Pons (tissue), 1 donor: Measurements from ENCODE around the gene CCDC12.
"Not testable (repeated sequence)": the region's sequence is repeated elsewhere in the genome, so short reads cannot be mapped to it uniquely, and the experiment has no call there.

ENCODE experiments used
- DNase-seq: peaks from one replicate; pipeline ENCODE4 v3.0.0-alpha.2; 2016; ENCODE audit warnings: low spot score

The CCDC12 gene

DNA sequence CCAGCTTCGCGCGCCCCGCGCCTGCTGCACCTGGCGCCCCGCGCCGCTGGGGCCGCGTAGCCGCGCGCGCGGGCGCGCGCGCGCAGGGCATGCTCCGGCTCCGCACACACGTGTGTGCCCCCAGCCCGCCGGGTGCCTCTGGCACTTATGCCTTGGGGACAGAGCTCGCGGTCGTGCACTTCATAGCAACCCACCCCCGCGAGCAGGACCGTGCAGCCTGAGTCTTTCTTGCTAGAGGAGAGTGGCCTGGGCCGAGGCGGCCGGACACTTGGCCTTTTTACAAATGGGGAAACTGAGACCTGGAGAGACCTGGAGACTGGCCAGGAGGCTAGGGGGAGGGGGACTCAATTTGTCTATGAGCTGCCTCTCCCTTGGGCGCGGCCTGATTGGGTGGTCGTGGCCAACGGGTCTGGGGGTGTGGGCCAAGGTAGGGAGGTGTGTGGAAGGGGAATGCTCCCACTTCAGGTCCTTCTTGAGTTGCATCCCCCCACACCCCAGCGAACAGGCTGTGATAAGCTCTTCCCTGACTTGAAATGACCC, 3.5 kb upstream of the CCDC12 start:
- DNase-seq, result no peak

DNA sequence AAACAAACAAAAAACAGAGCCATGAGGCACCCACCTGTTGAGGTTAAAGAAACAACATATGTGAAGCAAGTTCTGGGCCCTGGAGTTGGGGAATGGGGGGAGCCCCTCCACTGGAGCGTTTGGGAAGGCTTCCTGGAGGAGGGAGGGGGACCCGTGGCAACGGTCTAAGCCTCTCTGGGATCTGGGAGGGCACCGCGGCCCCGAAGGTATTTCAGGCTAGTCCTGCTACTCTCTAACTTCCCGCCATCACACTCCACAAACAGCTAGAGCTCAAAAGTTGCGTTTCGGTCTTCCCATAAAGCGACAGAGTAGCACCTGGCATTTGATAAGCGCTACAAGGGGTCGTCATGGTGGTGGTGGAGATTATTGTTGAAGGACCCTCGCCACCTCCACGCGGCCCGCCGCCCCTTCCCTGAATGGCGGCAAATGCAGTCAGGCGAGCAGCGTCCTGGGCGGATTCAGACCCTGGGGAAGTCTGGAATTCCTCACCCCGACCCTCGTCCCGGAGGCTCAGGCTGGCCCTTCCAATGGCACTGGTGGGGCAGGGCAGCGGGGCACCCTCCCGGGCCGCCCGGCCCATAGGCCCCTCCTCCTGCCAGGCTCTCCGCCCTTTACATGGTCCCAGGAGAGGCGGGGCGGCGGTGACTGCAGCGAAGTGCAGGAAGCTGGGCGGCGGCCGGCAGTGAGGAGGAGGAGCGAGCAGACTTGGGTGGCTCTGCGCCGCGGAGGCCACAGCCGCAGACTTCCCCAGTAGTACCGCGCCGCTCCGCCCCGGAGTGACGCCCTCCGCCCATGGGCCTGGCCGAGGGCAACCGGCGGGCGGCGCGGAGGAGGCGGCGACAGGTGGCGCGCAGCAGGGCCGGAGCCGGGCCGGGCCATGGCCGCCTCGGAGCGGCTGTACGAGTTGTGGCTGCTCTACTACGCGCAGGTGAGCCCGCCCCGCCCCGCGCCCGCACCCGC, 2.7 kb upstream of the CCDC12 start, which contains the start of gene NBEAL2:
TSS of gene NBEAL2 (plus strand) at position 682 of the 960 bp plus-strand sequence. CDS start at position 878, 196 bp downstream.
- peak; percentile 62 for DNase-seq

DNA sequence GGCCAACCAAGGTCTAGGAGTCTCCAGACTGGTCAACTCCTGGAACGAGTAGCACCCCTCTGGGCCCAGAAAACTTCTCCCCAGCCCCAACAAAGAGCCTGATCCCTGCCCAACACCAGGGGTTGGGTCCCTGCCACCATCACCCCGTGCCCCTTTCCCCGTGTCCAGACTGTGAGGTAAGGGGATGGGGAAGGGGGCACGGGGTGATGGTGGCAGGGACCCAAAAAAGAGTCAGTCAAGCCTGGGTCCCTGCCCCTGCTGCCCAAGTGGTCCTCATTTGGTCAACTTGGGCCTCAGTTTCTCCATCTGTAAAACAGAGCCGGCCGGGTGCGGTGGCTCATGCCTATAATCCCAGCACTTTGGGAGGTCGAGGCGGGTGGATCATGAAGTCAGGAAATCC, 1.8 kb upstream of the CCDC12 start:
- no peak for DNase-seq

DNA sequence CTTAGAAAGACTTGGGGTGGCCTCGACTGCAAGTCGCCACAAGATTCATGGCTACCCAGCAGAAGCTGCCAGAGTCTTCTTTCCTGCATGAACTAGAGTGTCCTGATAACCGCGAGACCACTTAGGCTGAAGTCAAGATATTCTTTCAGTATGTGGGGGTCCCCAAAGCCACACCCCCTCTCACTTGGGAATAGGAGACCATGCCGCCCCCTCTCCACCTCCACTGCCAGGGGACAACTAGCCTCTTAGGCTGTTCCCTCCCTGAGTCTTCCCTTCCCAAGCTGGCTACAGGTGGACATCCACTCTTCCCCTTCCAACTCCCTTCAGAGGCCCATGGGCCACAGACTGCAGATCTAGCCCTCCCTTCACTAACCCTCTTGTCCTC, 1.3 kb upstream of the CCDC12 start:
- DNase-seq, result no peak

DNA sequence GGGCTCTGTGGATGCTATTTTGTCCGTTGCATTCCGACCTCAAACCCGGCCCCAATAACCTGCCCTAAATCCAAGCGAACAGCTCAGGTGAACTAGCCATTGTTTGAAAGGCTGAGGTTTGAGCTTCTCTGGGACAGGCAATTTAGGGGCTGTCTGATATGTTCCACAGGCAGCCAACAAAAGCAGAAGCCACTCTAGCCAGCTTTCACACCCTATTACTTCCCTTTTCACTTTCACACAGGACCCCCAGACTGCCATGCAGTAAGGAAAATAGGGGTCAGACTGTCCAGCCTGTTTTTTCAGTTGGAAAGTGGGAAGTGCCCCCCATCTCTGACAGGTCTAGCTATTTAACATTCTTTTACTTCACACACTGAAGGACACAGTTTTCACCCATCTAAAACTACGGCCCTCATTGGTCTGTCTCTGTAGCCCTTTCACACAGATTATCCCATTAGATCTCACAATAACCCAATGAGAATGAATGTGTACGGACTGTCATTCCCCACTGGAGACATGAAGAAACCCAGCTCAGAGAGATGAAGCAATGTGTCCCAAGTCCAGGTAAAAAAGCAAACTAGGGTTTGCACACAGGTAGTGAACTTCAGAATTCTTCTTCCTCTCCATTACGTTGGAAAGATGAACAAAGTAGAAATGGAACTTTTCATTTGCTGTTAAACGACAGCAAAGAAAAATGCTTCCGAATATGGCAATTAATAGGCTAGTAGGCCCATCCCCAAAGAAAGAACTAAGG, 1.9 kb downstream of the CCDC12 start:
- DNase-seq, result no peak

DNA sequence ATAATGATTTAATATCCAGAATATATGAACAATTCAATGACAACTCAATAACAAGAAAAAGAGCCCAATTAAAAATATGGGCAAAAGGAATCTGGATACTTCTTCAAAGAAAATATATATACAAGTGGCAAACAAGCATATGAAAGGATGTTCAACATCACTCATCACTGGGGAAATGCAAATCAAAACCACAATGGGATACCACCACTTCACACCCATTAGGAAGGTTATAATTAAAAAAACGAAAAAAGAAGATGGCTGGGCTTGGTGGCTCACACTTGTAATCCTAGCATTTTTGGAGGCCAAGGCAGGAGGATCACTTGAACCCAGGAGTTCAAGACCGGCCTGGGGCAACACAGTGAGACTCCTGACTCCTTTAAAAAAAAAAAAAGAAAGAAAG, 4.1 kb downstream of the CCDC12 start:
- DNase-seq, result no peak

DNA sequence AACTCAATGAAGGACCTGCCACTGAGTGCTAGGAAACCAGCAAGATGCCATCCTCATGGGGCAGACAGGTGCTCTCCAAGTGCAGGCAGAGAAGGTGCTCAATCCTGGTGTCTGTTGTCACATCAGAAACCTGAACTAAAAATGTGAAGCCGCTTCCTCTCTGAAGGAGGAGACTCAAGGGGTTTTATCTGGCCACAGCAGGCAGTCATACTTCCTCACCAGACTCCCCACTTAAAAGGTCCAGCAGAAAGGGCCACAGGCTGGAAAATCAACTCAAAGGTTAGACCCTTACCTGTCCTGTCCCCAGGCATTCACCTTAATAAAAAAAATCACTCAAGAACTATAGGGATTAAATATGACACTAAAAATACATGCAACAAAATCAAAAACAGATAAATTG, 4.8 kb downstream of the CCDC12 start:
- no peak for DNase-seq

DNA sequence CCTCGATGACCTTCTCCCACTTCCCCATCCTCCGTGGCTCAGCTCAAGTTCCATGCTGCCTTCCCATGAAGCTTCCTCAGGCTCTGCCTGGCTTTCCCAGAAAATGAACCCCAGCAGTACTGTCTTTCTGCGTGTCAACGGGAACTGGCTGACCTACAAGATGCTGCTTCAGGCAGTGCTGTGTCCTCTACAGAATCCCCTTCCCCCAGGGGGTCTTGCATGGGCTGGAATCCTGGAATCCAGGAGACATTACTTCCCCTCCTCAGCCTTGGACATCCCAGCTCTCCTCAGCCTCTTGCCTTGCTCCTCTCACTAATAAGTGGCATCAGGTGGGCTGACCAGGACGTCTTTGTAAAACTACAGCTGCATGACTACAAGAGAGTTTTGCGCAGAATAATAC, 5.4 kb downstream of the CCDC12 start:
- no peak for DNase-seq

DNA sequence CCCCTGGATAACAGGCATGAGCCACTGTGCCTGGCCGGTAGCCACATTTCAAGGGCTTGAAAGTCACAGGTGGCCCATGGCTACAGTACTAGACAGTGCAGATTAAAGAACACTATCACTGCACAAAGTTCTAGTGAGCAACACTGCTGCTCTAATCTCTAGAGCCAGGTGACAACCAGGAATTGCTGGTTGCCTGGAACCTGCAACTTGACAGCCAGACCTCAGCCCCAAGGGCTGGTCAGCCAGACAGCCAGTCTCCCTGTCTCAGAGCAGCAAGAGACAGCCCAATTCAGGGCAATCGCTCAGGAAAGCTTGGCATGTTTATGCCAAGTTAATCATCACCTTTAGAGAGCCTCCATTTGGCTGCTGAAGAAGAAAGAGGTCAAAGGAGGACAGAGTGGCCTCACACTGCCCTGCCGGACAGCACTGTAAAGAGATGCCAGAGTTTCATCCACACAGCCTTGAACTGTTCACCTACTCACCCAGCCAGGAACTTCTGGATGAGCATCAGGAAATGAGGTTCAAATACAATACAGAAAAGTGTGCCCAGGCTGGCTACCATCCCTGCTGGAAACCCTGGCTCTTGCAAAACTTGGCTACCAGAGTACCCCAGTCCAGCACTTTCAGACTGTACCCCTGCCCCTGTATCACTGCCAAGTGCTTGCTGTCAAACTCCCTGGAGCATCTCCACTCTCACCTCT, 6.0 kb downstream of the CCDC12 start:
- DNase-seq, result no peak

DNA sequence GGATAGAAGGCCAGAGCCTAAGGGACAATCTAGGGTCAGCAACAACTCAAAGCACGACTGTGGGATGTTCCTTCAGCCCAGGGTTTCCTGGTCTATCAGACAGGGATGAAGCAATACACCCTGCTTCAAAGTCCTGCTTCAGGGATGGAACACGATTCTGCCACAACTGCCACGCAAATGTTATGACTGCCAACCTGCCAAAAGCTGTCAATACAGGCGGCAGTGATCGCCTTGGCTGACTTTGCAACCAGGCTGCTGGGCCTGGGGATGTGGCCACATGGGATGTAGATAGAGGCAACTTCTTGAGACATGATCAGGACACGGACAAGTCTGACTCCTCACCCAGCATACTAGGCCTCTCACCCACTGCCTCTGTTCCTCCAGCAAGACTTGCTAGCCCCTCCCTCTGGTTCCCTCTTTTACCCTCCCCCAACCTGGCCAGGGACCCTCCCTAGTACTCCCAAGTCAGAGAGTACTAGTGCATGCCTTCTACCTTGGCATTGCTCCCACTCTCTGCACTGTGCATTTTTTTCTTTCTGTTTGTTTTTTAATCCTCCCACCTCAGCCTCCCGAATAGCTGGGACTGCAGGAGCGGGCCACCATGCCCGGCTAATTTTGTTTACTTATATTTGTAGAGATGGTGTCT, 7.6 kb downstream of the CCDC12 start:
- no peak for DNase-seq

DNA sequence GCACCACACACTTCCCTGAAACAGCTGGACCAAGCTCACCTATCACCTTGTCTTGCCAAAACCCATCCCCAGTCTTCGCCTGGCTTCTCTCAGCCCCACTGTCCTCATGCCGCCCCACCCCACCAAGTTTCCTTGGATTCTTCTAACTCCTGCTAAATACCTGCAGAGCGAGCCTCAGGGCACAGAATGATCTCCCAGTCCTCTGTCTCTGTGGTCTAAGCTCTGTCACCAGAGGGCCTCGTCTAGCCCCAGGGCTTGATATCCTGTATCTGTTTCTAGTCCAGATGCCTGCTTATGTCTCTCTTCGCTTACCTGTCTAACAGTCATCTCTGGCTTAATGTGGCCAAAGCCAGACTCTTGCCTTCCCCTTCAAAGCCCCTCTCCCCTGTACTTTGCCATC, 9.7 kb downstream of the CCDC12 start:
- DNase-seq, result no peak

DNA sequence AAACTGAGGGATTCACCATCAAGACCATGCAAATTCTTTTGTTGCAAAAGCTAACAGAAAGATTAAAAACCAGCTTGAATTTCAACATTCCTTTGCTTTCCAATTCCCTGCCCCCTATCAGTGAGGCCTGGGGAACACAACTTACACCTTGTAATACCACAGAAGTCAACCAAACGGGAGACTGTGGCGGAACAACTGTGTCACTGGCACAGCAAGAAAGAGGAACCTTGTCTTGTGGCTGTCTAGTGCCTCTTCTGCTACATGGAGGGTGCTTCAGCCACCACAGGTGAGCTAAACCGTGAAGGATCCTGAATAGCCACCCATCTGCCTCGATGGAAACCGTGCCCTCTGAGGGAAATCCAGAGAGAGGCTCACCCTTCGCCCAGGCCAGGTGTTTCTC, 11.4 kb downstream of the CCDC12 start:
- DNase-seq, result no peak

DNA sequence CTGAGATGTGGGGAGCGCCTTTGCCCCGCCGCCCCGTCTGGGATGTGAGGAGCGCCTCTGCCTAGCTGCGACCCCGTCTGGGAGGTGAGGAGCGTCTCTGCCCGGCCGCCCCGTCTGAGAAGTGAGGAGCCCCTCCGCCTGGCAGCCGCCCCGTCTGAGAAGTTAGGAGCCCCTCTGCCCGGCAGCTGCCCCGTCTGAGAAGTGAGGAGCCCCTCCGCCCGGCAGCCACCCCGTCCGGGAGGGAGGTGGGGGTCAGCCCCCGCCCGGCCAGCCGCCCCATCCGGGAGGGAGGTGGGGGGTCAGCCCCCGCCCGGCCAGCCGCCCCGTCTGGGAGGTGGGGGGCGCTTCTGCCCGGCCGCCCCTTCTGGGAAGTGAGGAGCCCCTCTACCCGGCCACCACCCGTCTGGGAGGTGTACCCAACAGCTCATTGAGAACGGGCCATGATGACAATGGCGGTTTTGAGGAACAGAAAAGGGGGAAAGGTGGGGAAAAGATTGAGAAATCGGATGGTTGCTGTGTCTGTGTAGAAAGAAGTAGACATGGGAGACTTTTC, 12.4 kb downstream of the CCDC12 start:
- not testable (repeated sequence) for DNase-seq

DNA sequence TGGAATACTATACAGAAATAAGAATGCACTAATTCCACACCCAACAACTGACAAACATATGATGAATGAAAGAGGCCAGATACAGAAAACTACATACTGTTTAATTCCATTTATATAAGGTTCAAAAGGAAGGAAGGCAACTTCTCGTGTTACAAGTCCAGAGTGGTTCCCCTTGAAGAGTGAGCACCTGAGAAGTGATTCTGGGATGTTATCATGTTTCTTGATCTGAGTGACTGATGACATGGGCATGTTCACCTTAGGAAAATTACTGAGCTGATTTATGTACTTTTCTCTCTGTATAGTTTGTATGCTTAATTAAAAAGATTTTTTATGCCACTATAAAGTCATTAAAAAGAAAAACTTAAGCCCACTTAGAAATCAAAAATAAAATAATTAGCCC, 13.6 kb downstream of the CCDC12 start:
- no peak for DNase-seq

DNA sequence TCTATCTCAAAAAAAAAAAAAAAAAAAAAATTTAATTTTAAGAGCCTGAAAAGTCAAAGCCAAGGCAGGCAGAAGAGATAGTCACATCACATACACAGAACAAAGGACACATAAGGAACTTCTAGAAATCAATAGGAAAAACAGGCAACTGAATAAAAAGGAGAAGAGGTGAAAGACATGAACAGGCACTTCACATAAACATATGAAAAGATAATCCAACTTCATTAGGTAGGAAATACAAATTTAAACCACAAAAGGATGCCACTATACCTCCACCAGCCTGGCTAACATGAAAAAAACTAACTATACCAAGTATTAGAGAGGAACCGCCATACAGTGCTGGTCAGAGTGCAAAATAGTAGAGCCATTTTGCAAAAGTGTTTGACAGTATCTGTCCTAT, 14.1 kb downstream of the CCDC12 start:
- no peak for DNase-seq

DNA sequence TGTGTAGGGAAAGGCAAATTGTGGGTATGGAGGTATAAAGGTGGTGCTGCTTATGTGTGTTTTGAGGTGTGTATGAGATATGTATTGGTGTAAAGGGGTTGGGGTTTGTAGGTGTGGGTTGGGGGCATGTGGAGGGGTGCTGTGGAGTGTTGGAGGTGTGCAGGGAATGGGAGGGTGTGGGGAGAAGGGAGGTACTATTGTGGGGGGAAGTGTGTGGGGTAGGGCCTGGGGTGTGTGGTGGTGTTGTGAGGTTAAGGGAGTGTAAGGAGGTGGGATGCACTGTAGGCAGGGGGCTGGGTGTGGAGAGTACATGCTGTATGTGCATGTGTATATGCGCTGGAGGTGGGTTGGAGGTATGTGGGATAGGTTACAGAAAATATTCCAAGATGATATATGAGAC, 15.7 kb downstream of the CCDC12 start:
- no peak for DNase-seq

DNA sequence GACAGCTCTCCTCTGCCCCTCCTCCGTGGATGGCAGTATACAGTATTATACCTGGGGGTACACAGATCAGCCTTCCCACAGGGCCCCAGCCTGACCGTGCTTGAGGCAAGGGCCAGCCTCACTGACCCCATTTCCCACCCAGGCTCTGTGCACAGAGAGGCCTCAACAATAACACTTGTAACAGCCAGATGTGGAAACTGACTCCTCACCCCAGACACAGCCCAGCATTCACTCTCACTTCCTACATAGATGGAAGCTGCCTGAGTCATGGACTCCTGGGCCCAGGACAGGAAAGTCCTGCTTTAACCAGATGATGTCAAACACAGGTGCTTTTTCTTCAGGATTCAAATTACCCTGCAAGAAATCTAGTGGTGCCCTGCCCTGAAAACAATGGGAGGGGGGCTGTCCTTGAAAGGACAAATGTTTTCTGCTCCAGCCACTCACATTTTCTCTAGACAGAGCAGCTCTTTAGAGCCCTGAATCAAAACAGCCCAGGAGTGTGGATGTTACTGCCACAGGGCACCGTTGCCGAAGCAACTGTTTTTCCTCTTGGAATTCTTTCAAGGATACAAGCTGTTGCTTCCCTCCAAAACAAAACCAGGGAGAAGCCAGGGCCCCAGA, 16.4 kb downstream of the CCDC12 start:
- DNase-seq, result no peak

DNA sequence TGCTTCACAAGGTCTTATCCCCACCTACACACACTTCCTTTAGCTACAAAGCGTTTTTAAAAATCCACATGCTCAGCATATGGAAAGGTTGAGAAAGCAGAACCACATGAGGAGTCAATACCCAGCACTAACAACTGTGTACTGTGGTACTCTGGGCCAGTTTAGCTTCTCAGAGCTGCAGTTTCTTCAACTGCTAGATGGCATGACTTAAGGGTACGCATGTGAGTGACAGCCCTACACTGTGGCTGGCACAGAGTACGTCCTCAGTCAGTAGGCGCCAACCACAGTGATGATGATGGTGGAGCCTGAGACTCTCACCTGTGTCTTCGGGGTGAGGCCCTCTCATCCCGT, 17.4 kb downstream of the CCDC12 start:
- no peak for DNase-seq

DNA sequence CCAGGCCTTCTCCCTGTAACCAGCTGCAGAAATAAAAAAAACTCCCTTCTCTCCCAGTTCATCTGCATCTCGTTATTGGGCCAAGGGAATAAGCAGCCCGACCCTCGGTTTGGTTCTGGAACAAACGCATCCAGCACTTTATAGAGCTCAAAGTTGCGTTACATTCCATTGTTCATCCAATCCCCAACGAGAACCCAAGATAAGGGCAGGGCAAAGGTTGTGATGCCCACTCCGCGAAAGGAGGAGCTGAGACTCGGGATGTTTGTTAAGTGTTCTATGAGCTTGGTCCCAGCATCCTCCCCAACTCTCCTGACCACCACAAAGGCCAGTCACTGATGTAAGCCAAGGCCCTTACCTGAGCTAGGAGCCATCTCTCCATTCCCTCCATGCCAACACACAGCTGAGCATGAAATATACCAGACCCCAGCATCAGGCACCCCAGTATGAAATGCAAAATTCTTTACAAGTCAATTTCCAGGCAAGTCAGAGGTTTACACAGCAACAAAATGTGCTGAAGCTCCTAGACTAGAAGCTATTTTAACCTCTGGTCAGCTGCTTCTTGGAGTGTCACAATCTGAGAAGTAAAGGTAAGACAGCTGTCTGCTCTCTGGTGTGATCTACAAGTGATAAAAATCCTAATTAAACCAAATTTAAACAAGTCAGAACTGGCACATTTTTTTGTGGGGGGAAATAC, 17.9 kb downstream of the CCDC12 start:
- no peak for DNase-seq

DNA sequence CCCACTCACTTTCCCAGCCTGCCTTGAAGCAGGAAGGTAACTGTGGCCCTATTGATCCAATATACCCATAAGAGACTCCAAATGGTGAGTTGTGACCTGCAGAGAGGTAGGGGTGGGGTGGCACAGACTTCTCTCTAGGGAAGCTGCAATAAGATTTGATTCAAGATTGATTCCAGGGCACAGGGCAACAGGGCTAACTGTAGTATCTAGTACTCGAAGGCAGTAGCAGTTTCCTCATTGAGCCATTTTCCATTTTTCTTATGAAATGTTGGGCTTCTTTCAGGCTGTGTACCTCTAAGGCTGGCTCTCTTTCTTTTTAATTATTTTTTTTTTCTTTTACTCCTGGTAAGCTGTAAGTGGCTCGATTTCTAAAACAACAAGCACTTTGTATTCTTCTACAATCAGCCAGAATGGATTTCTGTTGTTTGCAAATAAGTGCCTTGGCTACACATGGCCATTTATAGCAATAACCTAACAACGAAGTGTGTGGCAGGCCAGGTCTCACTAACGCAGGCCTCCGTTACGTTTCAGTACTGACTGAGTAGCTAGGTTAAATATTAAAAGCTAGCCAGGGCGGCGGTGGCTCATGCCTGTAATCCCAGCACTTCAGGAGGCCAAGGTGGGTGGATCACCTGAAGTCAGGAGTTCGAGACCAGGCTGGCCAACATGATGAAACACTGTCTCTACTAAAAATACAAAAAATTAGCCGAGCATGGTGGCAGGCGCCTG, 19.3 kb downstream of the CCDC12 start:
- no peak for DNase-seq
